Ectodermal cell (in vitro differentiated cells): Measurements from ENCODE around the gene COMT.
"Not testable (repeated sequence)": the region's sequence is repeated elsewhere in the genome, so short reads cannot be mapped to it uniquely, and the experiment has no call there.

Experiments
- H3K27ac ChIP-seq: 2 replicates; pipeline ENCODE4 v1.7.0; 2013; ENCODE audit warnings: mild to moderate bottlenecking, low read depth, low read length; ENCODE audit not compliant: insufficient read depth, poor library complexity, severe bottlenecking
- H3K27me3 ChIP-seq: 2 replicates; pipeline ENCODE4 v1.7.0; 2013; ENCODE audit warnings: mild to moderate bottlenecking, low read length; ENCODE audit not compliant: insufficient read depth, control insufficient read depth, poor library complexity, severe bottlenecking
- H3K36me3 ChIP-seq: one replicate; pipeline ENCODE4 v1.7.0; 2013; ENCODE audit warnings: low read length; ENCODE audit not compliant: control insufficient read depth, insufficient read depth
- H3K4me1 ChIP-seq: one replicate; pipeline ENCODE4 v1.7.0; 2013; ENCODE audit warnings: low read length; ENCODE audit not compliant: control insufficient read depth, insufficient read depth
- H3K4me3 ChIP-seq: 2 replicates; pipeline ENCODE4 v1.7.0; 2013; ENCODE audit warnings: low read depth, low read length, control low read depth; ENCODE audit not compliant: insufficient read depth
- H3K9me3 ChIP-seq: 2 replicates; pipeline ENCODE4 v1.7.0; 2013; ENCODE audit warnings: mild to moderate bottlenecking, low read length, moderate library complexity; ENCODE audit not compliant: control insufficient read depth
- WGBS, 2 experiments: methylation state at CpG; one replicate each; pipeline ENCODE4 v1.1.7; 2013; ENCODE audit warnings: missing lambda C conversion rate in 2 of 2; 5-methylcytosine and 5-hydroxymethylcytosine counted together

COMT gene

DNA sequence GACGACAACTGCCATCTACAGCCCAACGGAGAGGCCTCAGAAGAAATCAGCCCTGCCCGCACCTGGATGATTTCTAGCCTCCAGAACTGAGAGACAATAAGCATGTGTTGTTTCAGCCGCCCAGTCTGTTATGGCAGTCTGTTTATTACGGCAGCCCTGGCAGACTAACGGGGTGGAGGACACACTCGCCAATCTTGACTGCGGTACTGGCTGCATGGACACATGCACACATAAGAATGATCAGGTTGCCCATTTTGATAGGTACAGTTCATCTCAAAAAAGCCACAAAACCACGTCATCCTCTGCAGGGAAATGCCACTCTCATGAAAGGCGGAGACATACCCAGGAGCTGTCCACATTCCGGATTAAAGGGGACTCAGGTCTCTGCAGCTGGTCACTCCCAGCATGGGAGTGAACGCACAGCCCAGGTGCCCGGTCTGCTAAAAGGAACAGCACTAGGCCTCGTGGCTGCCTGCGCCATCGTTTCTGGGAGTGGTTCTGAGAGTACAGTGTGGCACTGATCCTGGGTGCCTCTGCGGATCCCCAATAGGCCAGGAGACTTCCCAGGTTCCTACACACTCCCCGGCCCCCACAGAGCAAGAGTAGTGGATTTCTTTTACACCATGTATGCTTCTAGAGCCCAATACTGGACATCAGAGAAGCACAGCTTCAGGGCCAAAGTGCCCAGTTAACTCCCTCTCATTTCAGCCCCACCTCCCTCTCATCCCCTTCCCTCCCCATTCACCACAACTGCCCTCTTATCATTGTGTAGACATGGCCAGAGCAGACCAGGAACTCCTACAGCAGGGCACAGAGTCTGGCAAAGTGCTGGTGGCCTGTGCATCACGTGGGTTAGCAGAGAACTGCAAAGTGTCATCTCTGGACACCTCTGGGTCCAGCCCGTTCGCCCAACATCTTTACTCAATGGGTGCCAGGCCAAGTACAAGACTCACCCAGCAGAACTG lies 11.7 kb upstream of the COMT start:
- H3K36me3 ChIP-seq: no peaks in the 10 kb centered on the region
- no peaks in the 10 kb centered on the region for H3K4me1 ChIP-seq
- H3K9me3 ChIP-seq: no peaks in the 10 kb centered on the region
- 94% methylated on average over 21 of the region's 21 CpGs for WGBS, 2 experiments
- no peak overlapping the region for H3K27ac ChIP-seq
- no peaks in the 10 kb centered on the region for H3K27me3 ChIP-seq
- no peak overlapping the region for H3K4me3 ChIP-seq

- WGBS, 2 experiments: 93 to 94% methylated on average over 21 of the region's 21 CpGs
- no peaks in the 10 kb centered on the region for H3K27me3 ChIP-seq
- no peak overlapping the region for H3K4me3 ChIP-seq
- H3K27ac ChIP-seq: no peak overlapping the region
- no peaks in the 10 kb centered on the region for H3K36me3 ChIP-seq
- no peaks in the 10 kb centered on the region for H3K4me1 ChIP-seq
- H3K9me3 ChIP-seq: no peaks in the 10 kb centered on the region
Observed at GRCh38 chr22:19930551-19931486, 10.8 kb upstream of the COMT start.

DNA sequence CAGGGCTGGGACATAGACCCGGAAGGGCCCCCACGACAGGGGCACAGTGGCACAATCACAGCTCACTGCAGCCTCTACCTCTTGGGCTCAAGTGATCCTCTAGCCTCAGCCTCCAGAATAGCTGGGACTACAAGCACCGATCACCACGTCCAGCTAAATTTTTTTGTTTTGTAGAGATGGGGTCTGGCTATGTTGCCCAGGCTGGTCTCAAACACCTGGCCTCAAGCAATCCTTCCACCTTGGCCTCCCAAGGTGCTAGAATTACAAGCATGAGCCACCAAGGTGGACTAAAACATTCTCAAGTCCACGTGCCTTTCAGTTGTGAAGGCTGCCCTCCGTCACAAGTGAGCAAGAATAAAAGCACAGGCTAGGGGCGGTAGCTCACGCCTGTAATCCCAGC lies 10.1 kb upstream of the COMT start:
- 90 to 93% methylated on average over 8 of the region's 8 CpGs for WGBS, 2 experiments
- H3K27me3 ChIP-seq: no peaks in the 10 kb centered on the region
- H3K36me3 ChIP-seq: no peaks in the 10 kb centered on the region
- no peaks in the 10 kb centered on the region for H3K4me1 ChIP-seq
- H3K4me3 ChIP-seq: no peak overlapping the region
- H3K27ac ChIP-seq: no peak overlapping the region
- H3K9me3 ChIP-seq: no peaks in the 10 kb centered on the region

DNA sequence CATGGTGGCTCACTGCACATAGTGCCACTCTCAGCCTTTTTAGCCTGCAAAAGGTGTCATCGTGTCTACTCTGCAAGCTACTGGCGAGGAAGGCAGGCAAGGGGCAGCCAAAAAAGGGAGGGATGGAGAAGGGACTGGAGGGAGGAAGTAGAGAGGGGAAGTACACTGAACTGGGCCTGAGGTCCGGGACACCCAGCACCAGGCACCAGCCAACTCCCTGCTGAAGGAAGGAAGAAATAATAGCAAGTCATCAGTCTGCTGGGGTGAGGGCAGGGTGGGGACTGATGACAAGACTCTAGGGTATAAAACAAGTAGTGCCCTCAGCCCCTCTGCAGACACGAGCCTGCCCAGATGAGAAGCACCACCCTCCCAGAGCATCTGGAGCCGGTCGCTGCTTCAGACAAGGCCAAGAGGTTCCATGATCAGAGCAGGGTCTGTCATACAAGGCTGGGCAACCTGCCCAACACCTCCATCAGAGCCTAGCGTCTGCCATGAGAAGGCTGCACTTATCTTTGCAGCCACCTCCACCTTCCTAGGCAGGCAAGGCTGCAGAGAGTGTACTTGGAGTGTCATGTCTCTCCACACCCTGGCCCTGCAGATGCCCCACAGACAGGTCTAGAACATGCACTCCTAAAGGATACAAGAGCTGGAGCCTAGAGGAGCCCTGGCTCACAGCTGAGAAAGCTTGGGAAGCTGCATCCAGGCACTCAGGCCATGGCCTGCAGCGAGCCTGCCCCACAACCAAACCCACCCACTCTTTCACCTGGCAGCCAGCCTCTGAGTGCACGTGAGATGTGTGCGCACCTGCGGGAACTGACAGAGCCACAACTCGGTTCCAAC lies 9.0 kb upstream of the COMT start:
- Histone ChIP-seq H3K27ac (no peak overlapping the region), H3K9me3 (no peaks in the 10 kb centered on the region), H3K4me1 (no peaks in the 10 kb centered on the region), H3K27me3 (no peaks in the 10 kb centered on the region), H3K36me3 (no peaks in the 10 kb centered on the region), H3K4me3 (no peak overlapping the region)
- WGBS, 2 experiments: 89 to 92% methylated on average over 12 of the region's 12 CpGs

- Histone ChIP-seq H3K4me3 (no peak overlapping the region), H3K36me3 (no peaks in the 10 kb centered on the region), H3K27me3 (no peaks in the 10 kb centered on the region), H3K9me3 (no peaks in the 10 kb centered on the region), H3K27ac (no peak overlapping the region), H3K4me1 (no peaks in the 10 kb centered on the region)
- WGBS, 2 experiments: 84 to 86% methylated on average over 9 of the region's 9 CpGs
Observed at GRCh38 chr22:19933341-19934241, 8.0 kb upstream of the COMT start.

DNA sequence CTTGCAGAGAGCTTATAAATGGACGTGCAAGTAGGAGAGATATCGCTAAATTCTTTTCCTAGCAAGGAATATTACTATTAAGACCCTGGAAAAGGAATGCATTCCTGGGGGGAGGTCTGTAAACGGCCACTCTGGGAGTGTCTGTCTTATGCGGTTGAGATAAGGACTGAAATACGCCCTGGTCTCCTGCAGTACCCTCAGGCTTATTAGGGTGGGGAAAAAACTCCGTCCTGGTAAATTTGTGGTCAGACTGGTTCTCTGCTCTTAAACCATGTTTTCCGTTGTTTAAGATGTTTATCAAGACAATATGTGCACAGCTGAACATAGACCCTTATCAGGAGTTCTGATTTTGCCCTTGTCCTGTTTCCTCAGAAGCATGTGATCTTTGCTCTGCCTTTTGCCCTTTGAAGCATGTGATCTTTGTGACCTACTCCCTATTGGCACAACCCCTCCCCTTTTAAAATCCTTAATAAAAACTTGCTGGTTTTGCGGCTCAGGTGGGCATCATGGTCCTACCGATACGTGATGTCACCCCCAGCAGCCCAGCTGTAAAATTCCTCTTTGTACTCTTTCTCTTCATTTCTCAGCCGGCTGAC lies 6.4 kb upstream of the COMT start:
- H3K36me3 ChIP-seq, H3K27me3 ChIP-seq, H3K27ac ChIP-seq, H3K9me3 ChIP-seq, H3K4me3 ChIP-seq, H3K4me1 ChIP-seq: not testable (repeated sequence)
- WGBS, 2 experiments: 97% methylated on average over 10 to 11 of the region's 11 CpGs

DNA sequence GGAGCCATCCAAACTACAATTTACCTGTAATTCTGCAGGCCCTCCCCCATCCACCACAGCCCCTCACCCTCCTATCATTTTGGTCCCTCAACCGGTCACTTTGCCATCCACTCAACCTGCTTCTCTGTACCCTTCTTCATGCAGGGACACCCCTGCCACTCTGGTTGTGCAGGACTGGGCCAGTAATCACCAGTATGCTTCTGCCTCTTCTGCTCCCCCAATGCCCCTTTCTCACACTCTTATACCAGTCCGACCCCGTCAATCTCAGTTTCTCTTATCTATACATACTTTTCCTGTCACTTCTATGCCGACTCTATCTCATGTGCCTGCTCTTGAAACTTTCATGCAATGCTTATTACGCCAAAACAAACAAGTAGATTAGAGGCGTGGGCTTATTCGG lies 5.1 kb upstream of the COMT start:
- Histone ChIP-seq H3K27ac (no peak overlapping the region), H3K4me3 (no peak overlapping the region), H3K4me1 (no peaks in the 10 kb centered on the region), H3K9me3 (no peaks in the 10 kb centered on the region), H3K27me3 (no peaks in the 10 kb centered on the region), H3K36me3 (no peaks in the 10 kb centered on the region)
- WGBS, 2 experiments: 94 to 95% methylated on average over 7 of the region's 7 CpGs

DNA sequence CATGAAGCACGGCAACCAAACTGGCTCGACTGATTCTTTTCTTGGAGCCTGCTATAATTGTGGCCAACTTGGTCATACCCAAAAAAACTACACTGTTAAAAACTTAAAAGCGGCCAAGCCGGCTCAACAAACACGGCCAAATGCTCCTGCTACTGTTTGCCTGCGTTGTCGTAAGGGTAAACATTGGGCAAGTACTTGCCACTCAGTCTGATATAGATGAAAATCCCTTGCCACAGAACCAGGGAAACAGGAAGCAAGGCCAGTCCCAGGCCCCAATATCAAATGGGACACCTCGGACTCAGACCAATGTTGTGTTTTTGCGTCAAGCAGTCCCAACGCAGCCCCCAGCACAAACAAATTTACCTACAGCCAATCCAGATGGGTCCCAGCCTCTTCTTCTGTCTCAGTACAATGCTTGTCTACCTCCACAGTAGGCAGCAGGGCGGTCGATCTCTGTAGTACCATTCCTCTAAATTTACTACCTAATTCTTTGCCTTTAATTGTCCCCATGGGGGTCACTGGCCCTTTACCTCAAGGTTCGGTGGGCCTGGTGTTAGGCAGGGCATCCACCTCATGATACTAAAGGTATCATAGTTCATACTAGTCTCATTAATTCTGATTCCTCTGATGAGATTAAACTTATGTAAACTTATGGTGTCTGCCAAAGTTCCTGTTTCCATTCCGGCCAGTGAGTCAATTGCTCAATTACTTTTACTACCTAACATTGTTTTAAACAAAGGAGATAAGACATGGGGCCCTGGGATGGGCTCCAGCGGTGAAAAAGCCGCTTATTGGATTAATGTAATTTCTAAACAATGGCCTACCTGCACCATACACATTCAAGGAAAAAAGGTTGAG lies 3.7 kb upstream of the COMT start:
- no peak overlapping the region for H3K27ac ChIP-seq
- H3K9me3 ChIP-seq: no peaks in the 10 kb centered on the region
- no peaks in the 10 kb centered on the region for H3K27me3 ChIP-seq
- no peak overlapping the region for H3K4me3 ChIP-seq
- whole genome bisulfite sequencing, 2 experiments: 88 to 92% methylated on average over 16 of the region's 16 CpGs
- peaks cover 11% of the 10 kb centered on the region for H3K4me1 ChIP-seq
- no peaks in the 10 kb centered on the region for H3K36me3 ChIP-seq
